Testis (tissue), 3 donors: ENCODE measurements around the gene DNA2. TPM values are rescaled to one million over a fixed set of nuclear protein-coding genes. Genes with fewer than 3 reads are reported as not detected.

Source experiments
- DNase-seq: peaks from one replicate; pipeline ENCODE4 v3.0.0-alpha.2; 2019
- H3K27ac ChIP-seq, 2 donors: fragments of 200-600 bp; sonication (generic); one replicate each; pipeline ENCODE4 v1.5.1; 2019
- H3K27me3 ChIP-seq: fragments of 200-600 bp; sonication (generic); one replicate; pipeline ENCODE4 v1.5.1; 2019
- H3K36me3 ChIP-seq: fragments of 200-600 bp; sonication (generic); one replicate; pipeline ENCODE4 v1.5.1; 2017; ENCODE audit warnings: low read depth; ENCODE audit errors: missing control alignments
- H3K4me1 ChIP-seq: fragments of 200-600 bp; sonication (generic); one replicate; pipeline ENCODE4 v1.5.1; 2019
- H3K4me3 ChIP-seq, 2 donors: fragments of 200-600 bp; sonication (generic); one replicate each; pipeline ENCODE4 v1.5.1; 2017 to 2019
- H3K9me3 ChIP-seq: fragments of 200-600 bp; sonication (generic); one replicate; pipeline ENCODE4 v1.5.1; 2017
- CTCF ChIP-seq, 3 experiments: fragments of 450-650 bp in 2 of 3; fragments of 200-600 bp in 1 of 3; sonication (generic) in 1 of 3; IDR thresholded peaks; one replicate each; pipeline ENCODE4 v1.5.1; 2016 to 2019; ENCODE audit warnings: antibody characterized with exemption in 3 of 3, mild to moderate bottlenecking in 2 of 3, moderate library complexity in 1 of 3
- POLR2A ChIP-seq: fragments of 450-650 bp; IDR thresholded peaks from one replicate; pipeline ENCODE4 v1.6.1; 2017; ENCODE audit warnings: antibody characterized with exemption, mild to moderate bottlenecking, moderate library complexity
- WGBS, 2 donors: methylation state at CpG; one replicate each; pipeline ENCODE4 v1.1.5; 2018; 5-methylcytosine and 5-hydroxymethylcytosine counted together
- intact Hi-C: fragments of 100-400 bp; cut with DNase I; formaldehyde crosslinking; loops from one replicate; pipeline ENCODE4 v1.15.1; 2023; ENCODE audit warnings: low total_unique reads
- polyA plus RNA-seq: library from polyadenylated mRNA; stranded (reverse); fragments of 350-450 nt; fragmentation: Illumina TruSeq; extraction: RNeasy Lipid Tissue Mini Kit (QIAGEN cat#74804); gene quantifications from one replicate; pipeline ENCODE4 v1.2.3, GENCODE V29; 2014; ENCODE audit warnings: low read depth, low replicate concordance; ENCODE audit not compliant: insufficient read depth
- small RNA-seq, 2 donors: library from RNA; depleted of rRNA; stranded (forward); fragments of <200 nt; gene quantifications; one replicate each; pipeline ENCODE3, GENCODE V24; 2016
- total RNA-seq, 2 donors: library from RNA; depleted of rRNA; stranded (reverse); fragments of >200 nt; gene quantifications; one replicate each; pipeline ENCODE4 v1.2.3, GENCODE V29; 2016

Gene DNA2
- total and polyA plus RNA-seq, 3 donors from 2014 or later, result 5.9 to 7.6 (median 5.9) TPM

GRCh38 chr10:68367121-68367520, 104.7 kb downstream of the DNA2 start:
- H3K4me1 ChIP-seq, result no peaks in the 10 kb centered on the region
- H3K27me3 ChIP-seq, result no peaks in the 10 kb centered on the region
- DNase-seq, result no peak
- intact Hi-C loops, result no loop called here
- H3K36me3 ChIP-seq, result no peaks in the 10 kb centered on the region
- no peak overlapping the region for H3K27ac ChIP-seq
- no peaks in the 10 kb centered on the region for H3K9me3 ChIP-seq
- H3K4me3 ChIP-seq, result no peak overlapping the region
- 76 to 78% methylated on average over 2 of the region's 2 CpGs for WGBS, 2 donors
- no peak for TF ChIP-seq CTCF (IDR thresholded peaks at IDR 0.05)
- TF ChIP-seq POLR2A, result no peak

- intact Hi-C loops, result no loop called here
- H3K27ac ChIP-seq, result no peak overlapping the region
- no peak for DNase-seq
- H3K4me3 ChIP-seq, result no peak overlapping the region
- WGBS, 2 donors, result 92 to 97% methylated on average over 5 of the region's 5 CpGs
- H3K36me3 ChIP-seq, result no peaks in the 10 kb centered on the region
- no peaks in the 10 kb centered on the region for H3K27me3 ChIP-seq
- H3K4me1 ChIP-seq, result no peaks in the 10 kb centered on the region
- H3K9me3 ChIP-seq, result no peaks in the 10 kb centered on the region
- TF ChIP-seq POLR2A (no peak), CTCF (IDR thresholded peaks at IDR 0.05) (no peak)
These were observed 105.2 kb downstream of the DNA2 start for GRCh38 chr10:68366600-68366999.

- TF ChIP-seq POLR2A (no peak), CTCF (IDR thresholded peaks at IDR 0.05) (no peak)
- H3K27me3 ChIP-seq, result no peaks in the 10 kb centered on the region
- 83 to 87% methylated on average over 2 of the region's 2 CpGs for WGBS, 2 donors
- DNase-seq, result no peak
- intact Hi-C loops, result no loop called here
- H3K4me3 ChIP-seq, result no peak overlapping the region
- no peak overlapping the region for H3K27ac ChIP-seq
- no peaks in the 10 kb centered on the region for H3K36me3 ChIP-seq
- no peaks in the 10 kb centered on the region for H3K9me3 ChIP-seq
- no peaks in the 10 kb centered on the region for H3K4me1 ChIP-seq
These were observed 106.2 kb downstream of the DNA2 start for GRCh38 chr10:68365611-68366010.

GRCh38 chr10:68364101-68364886, 107.5 kb downstream of the DNA2 start:
- H3K4me1 ChIP-seq, result no peaks in the 10 kb centered on the region
- no peak overlapping the region for H3K4me3 ChIP-seq
- whole genome bisulfite sequencing, 2 donors, result 84 to 94% methylated on average over 3 of the region's 3 CpGs
- intact Hi-C loops, result no loop called here
- no peak overlapping the region for H3K27ac ChIP-seq
- no peaks in the 10 kb centered on the region for H3K9me3 ChIP-seq
- no peak for DNase-seq
- H3K36me3 ChIP-seq, result no peaks in the 10 kb centered on the region
- no peak for TF ChIP-seq CTCF (IDR thresholded peaks at IDR 0.05)
- TF ChIP-seq POLR2A, result no peak
- H3K27me3 ChIP-seq, result no peaks in the 10 kb centered on the region

Small RNAs within 50 kb of the gene (small RNA-seq; reads per million reads assigned to genes)
- 0 reads per million in 2 donors for gene RF00019
- gene RNA5SP319, result 0 reads per million in 2 donors

Other genes with a start within 250 kb of the DNA2 start
- 1 to 10 TPM in 1 of 2 donors, under 1 TPM in 1; 0.63 to 1.2 TPM for gene ATOH7, start 239.9 kb downstream of the DNA2 start, total RNA-seq
- gene ATOH7, start 239.9 kb downstream of the DNA2 start, polyA plus RNA-seq, result 0.21 TPM
- gene HNRNPH3, start 139.9 kb downstream of the DNA2 start, total RNA-seq, result 100 to 1,000 TPM in 1 of 2 donors, 10 to 100 TPM in 1; 87.9 to 103 TPM
- 220 TPM for gene HNRNPH3, start 139.9 kb downstream of the DNA2 start, polyA plus RNA-seq
- 1 to 10 TPM; 7.6 TPM for gene PBLD, start 139.0 kb downstream of the DNA2 start, total RNA-seq
- gene PBLD, start 139.0 kb downstream of the DNA2 start, polyA plus RNA-seq, result 4.4 TPM
- 10 to 100 TPM; 19.8 to 31.3 TPM for gene RUFY2, start 64.7 kb downstream of the DNA2 start, total RNA-seq
- gene RUFY2, start 64.7 kb downstream of the DNA2 start, polyA plus RNA-seq, result 6.1 TPM
- 10 to 100 TPM in 1 of 2 donors, 1 to 10 TPM in 1; 7.1 to 11.7 TPM for gene SLC25A16, start 55.5 kb upstream of the DNA2 start, total RNA-seq
- 13.5 TPM for gene SLC25A16, start 55.5 kb upstream of the DNA2 start, polyA plus RNA-seq
- gene TET1, start 88.4 kb upstream of the DNA2 start, total RNA-seq, result 1 to 10 TPM; 3.2 to 3.8 TPM
- 0.40 TPM for gene TET1, start 88.4 kb upstream of the DNA2 start, polyA plus RNA-seq
- 10 to 100 TPM; 87.4 to 98.6 TPM for gene CCAR1, start 249.3 kb upstream of the DNA2 start, total RNA-seq
- 16.2 TPM for gene CCAR1, start 249.3 kb upstream of the DNA2 start, polyA plus RNA-seq